ENCODE measurements around the gene DCUN1D1.

Gene DCUN1D1

DNA sequence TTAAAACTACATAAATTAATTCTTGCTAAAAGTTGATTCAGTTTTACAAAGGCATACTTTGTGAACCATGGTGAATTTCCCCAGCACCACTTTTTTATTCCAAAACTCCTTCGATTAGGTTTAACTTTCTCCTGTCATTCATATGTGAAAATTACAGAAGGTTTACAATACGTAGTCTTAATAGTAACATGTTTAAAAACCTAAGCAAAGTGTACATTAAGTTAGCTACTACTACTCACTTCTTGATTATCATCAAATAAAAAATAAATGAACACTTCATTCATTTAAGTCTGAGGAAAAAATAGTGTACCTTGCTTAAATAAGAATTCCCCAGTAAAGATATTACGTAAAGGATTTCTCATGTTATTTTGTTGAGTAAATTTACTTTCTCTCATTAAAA, 38.6 kb downstream of the DCUN1D1 start:
- Histone ChIP-seq H3K9ac (no peak overlapping the region), H2AFZ (no peak overlapping the region), H3K27me3 (ENCODE audit: control insufficient read depth, insufficient read depth, low read length) (no peaks in the 10 kb centered on the region), H3K36me3 (ENCODE audit: control insufficient read depth, insufficient read depth, low read length) (no peaks in the 10 kb centered on the region), H3K4me1 (no peaks in the 10 kb centered on the region), H3K79me2 (no peaks in the 10 kb centered on the region), H3K4me3 (ENCODE audit: low read depth, low read length) (no peak overlapping the region), H3K9me3 (ENCODE audit: control insufficient read depth, low read length) (no peaks in the 10 kb centered on the region), H3K4me2 (ENCODE audit: low read length) (no peak overlapping the region), H3K27ac (no peak overlapping the region)
- no peak for TF ChIP-seq CTCF (IDR thresholded peaks at IDR 0.05)

GRCh38 chr3:182940266-182940808, 40.0 kb downstream of the DCUN1D1 start:
- H3K9me3 ChIP-seq (ENCODE audit: control insufficient read depth, low read length): no peaks in the 10 kb centered on the region
- H2AFZ ChIP-seq: no peak overlapping the region
- no peak for TF ChIP-seq CTCF (IDR thresholded peaks at IDR 0.05)
- H3K27me3 ChIP-seq (ENCODE audit: control insufficient read depth, insufficient read depth, low read length): no peaks in the 10 kb centered on the region
- H3K9ac ChIP-seq: no peak overlapping the region
- no peak overlapping the region for H3K4me3 ChIP-seq (ENCODE audit: low read depth, low read length)
- no peaks in the 10 kb centered on the region for H3K79me2 ChIP-seq
- H3K4me1 ChIP-seq: peaks cover 7% of the 10 kb centered on the region
- H3K4me2 ChIP-seq (ENCODE audit: low read length): no peak overlapping the region
- H3K27ac ChIP-seq: no peak overlapping the region
- no peaks in the 10 kb centered on the region for H3K36me3 ChIP-seq (ENCODE audit: control insufficient read depth, insufficient read depth, low read length)

GRCh38 chr3:182937293-182938051, 42.9 kb downstream of the DCUN1D1 start:
- H3K36me3 ChIP-seq (ENCODE audit: control insufficient read depth, insufficient read depth, low read length): no peaks in the 10 kb centered on the region
- H3K4me1 ChIP-seq: peaks cover 7% of the 10 kb centered on the region
- H2AFZ ChIP-seq: no peak overlapping the region
- no peak overlapping the region for H3K9ac ChIP-seq
- H3K4me3 ChIP-seq (ENCODE audit: low read depth, low read length): no peak overlapping the region
- no peaks in the 10 kb centered on the region for H3K27me3 ChIP-seq (ENCODE audit: control insufficient read depth, insufficient read depth, low read length)
- no peak overlapping the region for H3K27ac ChIP-seq
- no peaks in the 10 kb centered on the region for H3K79me2 ChIP-seq
- no peak for TF ChIP-seq CTCF (IDR thresholded peaks at IDR 0.05)
- no peak overlapping the region for H3K4me2 ChIP-seq (ENCODE audit: low read length)
- no peaks in the 10 kb centered on the region for H3K9me3 ChIP-seq (ENCODE audit: control insufficient read depth, low read length)

DNA sequence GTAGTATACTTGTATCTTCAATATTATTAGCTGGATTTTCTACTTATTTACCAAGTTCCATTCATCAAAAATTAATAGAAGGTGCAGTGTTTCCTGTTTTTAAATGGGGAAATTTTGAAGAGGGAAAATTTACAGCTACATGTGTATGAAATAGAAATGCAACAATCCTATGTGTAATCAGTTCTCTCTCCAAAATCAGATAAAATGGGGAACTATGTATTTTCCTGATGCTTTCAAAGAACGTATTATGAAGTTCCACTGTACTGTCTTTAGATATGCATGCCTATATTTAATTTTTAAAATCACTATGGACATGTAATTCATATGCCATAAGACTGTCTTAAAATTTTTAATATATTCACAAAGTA, 43.4 kb downstream of the DCUN1D1 start:
- H3K9ac ChIP-seq: no peak overlapping the region
- H3K79me2 ChIP-seq: no peaks in the 10 kb centered on the region
- no peak overlapping the region for H3K4me3 ChIP-seq (ENCODE audit: low read depth, low read length)
- peaks cover 7% of the 10 kb centered on the region for H3K4me1 ChIP-seq
- H3K9me3 ChIP-seq (ENCODE audit: control insufficient read depth, low read length): no peaks in the 10 kb centered on the region
- no peak overlapping the region for H3K27ac ChIP-seq
- no peak overlapping the region for H2AFZ ChIP-seq
- no peak for TF ChIP-seq CTCF (IDR thresholded peaks at IDR 0.05)
- H3K4me2 ChIP-seq (ENCODE audit: low read length): no peak overlapping the region
- H3K27me3 ChIP-seq (ENCODE audit: control insufficient read depth, insufficient read depth, low read length): no peaks in the 10 kb centered on the region
- H3K36me3 ChIP-seq (ENCODE audit: control insufficient read depth, insufficient read depth, low read length): no peaks in the 10 kb centered on the region
